T-cell (primary cell): ENCODE measurements around the gene DLG2. TPM values are rescaled to one million over a fixed set of nuclear protein-coding genes. Genes with fewer than 3 reads are reported as not detected.

Experiments used
- ATAC-seq, 4 experiments: fragments of 200-7000 bp in 3 of 4; fragments of 150-1000 bp in 1 of 4; cut with Tn5 transposase; replicated peaks in 1 of 4; 1 replicate in 3 of 4; 2 replicates in 1 of 4; pipeline ENCODE4 v1.10.0; 2021; ENCODE audit warnings: moderate library complexity in 3 of 4, mild to moderate bottlenecking in 2 of 4, moderate number of reproducible peaks in 1 of 4
- CTCF ChIA-PET, 2 donors: fragments of 300-600 bp; sonication (Branson Sonifier 250); formaldehyde crosslinking; loops; one replicate each; lab custom pipeline; 2022; ENCODE audit warnings: antibody characterized with exemption in 2 of 2; lab: Charles Lee
- POLR2A ChIA-PET, 2 donors: fragments of 300-600 bp; sonication (Branson Sonifier 250); formaldehyde crosslinking; loops; one replicate each; lab custom pipeline; 2022; ENCODE audit warnings: antibody characterized with exemption in 2 of 2; lab: Charles Lee
- DNase-seq, 35 experiments: peaks; one replicate each; pipeline versions ENCODE4 v3.0.0 to v3.0.0-alpha.2; 2013 to 2023
- H3K27ac ChIP-seq: one replicate; pipeline ENCODE4 v1.5.1; 2013; ENCODE audit warnings: low read length
- H3K27me3 ChIP-seq, 2 experiments: replicated peaks in 1 of 2; 1 replicate in 1 of 2; 2 replicates in 1 of 2; pipeline versions ENCODE4 v1.6.1 to v1.7.0; 2013; ENCODE audit warnings: low read length in 1 of 2, mixed read lengths in 1 of 2; ENCODE audit not compliant: control insufficient read depth in 2 of 2, insufficient read depth in 2 of 2; ENCODE audit errors: extremely low read depth in 1 of 2
- H3K36me3 ChIP-seq, 2 donors: 1 replicate in 1 of 2; 2 replicates in 1 of 2; pipeline versions ENCODE4 v1.6.1 to v1.7.0; 2013; ENCODE audit warnings: low read length in 1 of 2; ENCODE audit not compliant: control insufficient read depth in 2 of 2, insufficient read depth in 1 of 2; ENCODE audit errors: extremely low read depth in 1 of 2
- H3K4me1 ChIP-seq, 2 experiments: 1 replicate in 1 of 2; 2 replicates in 1 of 2; pipeline versions ENCODE4 v1.6.1 to v1.7.0; 2013; ENCODE audit warnings: low read length in 2 of 2, mixed read lengths in 1 of 2; ENCODE audit not compliant: insufficient read depth in 2 of 2, control insufficient read depth in 1 of 2; ENCODE audit errors: extremely low read depth in 1 of 2
- H3K4me3 ChIP-seq, 2 donors: 1 replicate in 1 of 2; 2 replicates in 1 of 2; pipeline versions ENCODE4 v1.5.1 to v1.7.0; 2013; ENCODE audit warnings: mild to moderate bottlenecking in 2 of 2, low read length in 1 of 2, moderate library complexity in 1 of 2; ENCODE audit not compliant: control insufficient read depth in 1 of 2; ENCODE audit errors: extremely low read depth in 1 of 2
- H3K9me3 ChIP-seq: 2 replicates; pipeline ENCODE4 v1.7.0; 2013
- H3K27ac Mint-ChIP-seq, 2 donors: one replicate each; pipeline ENCODE4 v1.8.0; 2020 to 2021; ENCODE audit warnings: mild to moderate bottlenecking in 2 of 2, mixed read lengths in 2 of 2
- H3K27me3 Mint-ChIP-seq, 2 donors: one replicate each; pipeline ENCODE4 v1.8.0; 2021 to 2022; ENCODE audit warnings: mixed read lengths in 2 of 2
- H3K36me3 Mint-ChIP-seq: one replicate; pipeline ENCODE4 v1.8.0; 2021; ENCODE audit warnings: mixed read lengths
- H3K4me1 Mint-ChIP-seq, 3 donors: one replicate each; pipeline ENCODE4 v1.8.0; 2020 to 2022; ENCODE audit warnings: mixed read lengths in 3 of 3, mild to moderate bottlenecking in 1 of 3
- H3K4me3 Mint-ChIP-seq, 3 donors: one replicate each; pipeline ENCODE4 v1.8.0; 2020 to 2022; ENCODE audit warnings: mild to moderate bottlenecking in 3 of 3, mixed read lengths in 3 of 3, moderate library complexity in 3 of 3
- H3K9me3 Mint-ChIP-seq, 3 donors: one replicate each; pipeline ENCODE4 v1.8.0; 2020 to 2022; ENCODE audit warnings: mixed read lengths in 3 of 3
- WGBS: methylation state at CpG from one replicate; pipeline ENCODE4 v1.1.5; 2013; ENCODE audit warnings: missing lambda C conversion rate; ENCODE audit not compliant: insufficient coverage; 5-methylcytosine and 5-hydroxymethylcytosine counted together
- total RNA-seq, 35 experiments: library from RNA in 6 of 35; stranded (reverse) in 6 of 35; fragments of 120-200 nt in 1 of 35; gene quantifications; one replicate each; pipeline versions ENCODE4 v1.2.1 to v1.2.4 and lab custom pipeline; 2013 to 2026

DLG2 gene
- total RNA-seq, 5 donors from 2014 or later (not counting 1 experiment from before 2014, with no cell fraction given), result 2.3 to 4.1 (median 2.9) TPM

DNA sequence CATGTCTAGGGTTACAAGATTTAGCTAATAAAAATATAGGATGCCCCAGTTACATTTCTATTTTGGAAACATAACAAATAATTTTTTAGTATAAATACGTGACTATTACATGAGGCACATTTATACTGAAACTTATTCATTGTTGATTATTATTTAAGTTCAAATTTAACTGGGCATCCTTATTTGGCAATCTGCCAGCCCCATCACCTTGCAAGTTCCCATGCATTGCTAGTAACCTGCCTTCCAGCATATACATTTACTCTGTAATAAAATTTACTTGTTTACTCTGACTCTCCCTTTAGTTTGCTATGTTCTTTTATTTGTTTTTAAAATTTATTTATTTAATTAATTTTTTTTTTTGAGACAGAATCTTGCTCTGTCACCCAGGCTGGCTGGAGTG, 1686.1 kb downstream of the DLG2 start:
- no peaks in the 10 kb centered on the region for H3K27me3 ChIP-seq

DNA sequence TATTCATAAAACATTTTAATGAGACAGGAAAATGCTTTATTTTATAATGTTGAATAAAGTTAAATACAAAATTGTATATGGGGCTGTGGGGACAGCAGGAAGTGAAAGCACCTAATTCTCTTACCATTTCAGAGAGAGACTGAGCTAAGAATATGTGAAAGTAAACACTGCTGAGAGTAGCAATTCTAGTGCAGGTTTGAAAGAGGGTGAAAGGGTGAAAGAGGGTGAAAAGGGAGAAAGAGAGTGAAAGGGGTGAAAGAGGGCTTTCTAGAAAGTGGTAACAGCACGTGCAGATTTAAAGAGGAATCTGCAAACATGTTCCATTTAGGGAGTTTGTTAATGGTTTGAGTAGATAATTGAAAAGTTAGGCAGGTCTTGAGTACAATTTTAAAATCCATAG, 1689.0 kb downstream of the DLG2 start:
- Mint-ChIP-seq H3K36me3 (no peaks in the 10 kb centered on the region), H3K27me3 (no peaks in the 10 kb centered on the region), H3K4me3 (no peak overlapping the region), H3K4me1 (no peaks in the 10 kb centered on the region), H3K9me3 (peaks cover 4 to 6% (median 4%) of the 10 kb centered on the region in 3 donors), H3K27ac (no peak overlapping the region)
- no peak overlapping the region for H3K27ac ChIP-seq
- H3K4me3 ChIP-seq, result no peak overlapping the region
- 17% methylated on average over 1 of the region's 1 CpG for WGBS
- no peak for DNase-seq
- ChIA-PET CTCF (no interaction called here), POLR2A (no interaction called here)
- H3K4me1 ChIP-seq, result no peaks in the 10 kb centered on the region
- no peaks in the 10 kb centered on the region for H3K36me3 ChIP-seq
- no peaks in the 10 kb centered on the region for H3K9me3 ChIP-seq
- no peak for ATAC-seq
- H3K27me3 ChIP-seq, result no peaks in the 10 kb centered on the region

More for the DNA sequence above, 1686.1 kb downstream of the DLG2 start:
- CTCF ChIA-PET, result no interaction called here
- DNase-seq (no peak), ATAC-seq (no peak)
- WGBS, result no CpG with 5 or more reads among the region's 1 CpG
- no peak overlapping the region for H3K27ac ChIP-seq
- Mint-ChIP-seq H3K27ac (no peak overlapping the region), H3K4me1 (no peaks in the 10 kb centered on the region), H3K9me3 (peaks cover 8 to 13% (median 9%) of the 10 kb centered on the region in 3 donors), H3K36me3 (no peaks in the 10 kb centered on the region), H3K4me3 (no peak overlapping the region), H3K27me3 (no peaks in the 10 kb centered on the region)
- no peaks in the 10 kb centered on the region for H3K9me3 ChIP-seq
- H3K36me3 ChIP-seq, result no peaks in the 10 kb centered on the region
- H3K4me1 ChIP-seq, result no peaks in the 10 kb centered on the region
- no peak overlapping the region for H3K4me3 ChIP-seq
- POLR2A ChIA-PET, result no interaction called here

DNA sequence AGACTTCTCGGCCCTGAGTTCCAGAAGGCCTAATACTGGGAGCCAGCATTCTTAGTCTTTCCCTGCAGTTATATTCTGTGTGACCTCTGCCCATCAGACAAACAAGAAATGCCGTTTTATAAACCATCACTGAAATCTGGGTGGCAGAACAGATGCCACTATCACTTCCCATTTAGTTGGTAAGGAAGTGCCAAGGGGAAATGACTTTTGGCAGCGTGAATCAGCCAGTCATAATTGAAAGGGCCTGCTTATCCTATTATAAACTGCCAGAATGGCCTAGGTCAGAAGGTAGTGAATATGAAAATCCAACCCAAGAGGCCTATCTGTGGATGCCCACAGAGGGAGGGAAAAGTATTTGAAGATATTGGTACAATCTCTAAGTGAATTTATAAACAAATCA, 1694.1 kb downstream of the DLG2 start:
- H3K4me1 ChIP-seq, result no peaks in the 10 kb centered on the region
- ATAC-seq, result no peak
- H3K4me3 Mint-ChIP-seq, result no peak overlapping the region
- peaks cover 0 to under 1% (median 0%) of the 10 kb centered on the region in 3 donors for H3K9me3 Mint-ChIP-seq
- no peak for DNase-seq
- H3K4me1 Mint-ChIP-seq, result no peaks in the 10 kb centered on the region
- POLR2A ChIA-PET, result no interaction called here
- no peaks in the 10 kb centered on the region for H3K27me3 ChIP-seq
- H3K4me3 ChIP-seq, result no peak overlapping the region
- no peaks in the 10 kb centered on the region for H3K27me3 Mint-ChIP-seq
- H3K9me3 ChIP-seq, result no peaks in the 10 kb centered on the region
- H3K36me3 ChIP-seq, result no peaks in the 10 kb centered on the region
- H3K27ac ChIP-seq, result no peak overlapping the region
- CTCF ChIA-PET, result no interaction called here
- H3K27ac Mint-ChIP-seq, result no peak overlapping the region
- 56% methylated on average over 1 of the region's 3 CpGs for WGBS
- no peaks in the 10 kb centered on the region for H3K36me3 Mint-ChIP-seq

DNA sequence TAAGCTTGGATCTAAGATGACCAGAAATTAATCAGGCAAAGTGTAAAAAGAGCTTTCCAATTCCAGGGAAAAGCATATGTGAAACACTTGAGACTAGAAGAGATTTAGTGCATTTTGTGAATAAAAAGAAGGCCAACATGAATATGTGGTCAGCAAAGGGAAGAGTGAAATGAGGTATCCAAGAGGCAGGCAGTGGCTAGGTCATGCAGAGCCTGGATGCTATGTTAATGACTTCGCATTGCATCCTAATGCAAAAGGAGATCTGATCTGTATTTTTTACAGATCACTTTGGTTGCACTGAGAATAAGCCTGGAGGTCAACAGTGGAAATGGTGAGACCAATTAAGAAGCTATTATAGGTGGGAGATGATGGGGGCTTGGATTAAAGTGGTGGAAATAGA, 1699.7 kb downstream of the DLG2 start:
- Mint-ChIP-seq H3K9me3 (peaks cover 0 to 7% (median 0%) of the 10 kb centered on the region in 3 donors), H3K4me1 (no peaks in the 10 kb centered on the region), H3K27ac (no peak overlapping the region), H3K4me3 (no peak overlapping the region), H3K27me3 (no peaks in the 10 kb centered on the region), H3K36me3 (no peaks in the 10 kb centered on the region)
- DNase-seq (no peak), ATAC-seq (no peak)
- Histone ChIP-seq H3K27me3 (no peaks in the 10 kb centered on the region), H3K4me1 (no peaks in the 10 kb centered on the region), H3K36me3 (no peaks in the 10 kb centered on the region), H3K4me3 (no peak overlapping the region), H3K27ac (no peak overlapping the region), H3K9me3 (no peaks in the 10 kb centered on the region)
- WGBS, result 93% methylated on average over 1 of the region's 1 CpG
- ChIA-PET CTCF (no interaction called here), POLR2A (no interaction called here)

DNA sequence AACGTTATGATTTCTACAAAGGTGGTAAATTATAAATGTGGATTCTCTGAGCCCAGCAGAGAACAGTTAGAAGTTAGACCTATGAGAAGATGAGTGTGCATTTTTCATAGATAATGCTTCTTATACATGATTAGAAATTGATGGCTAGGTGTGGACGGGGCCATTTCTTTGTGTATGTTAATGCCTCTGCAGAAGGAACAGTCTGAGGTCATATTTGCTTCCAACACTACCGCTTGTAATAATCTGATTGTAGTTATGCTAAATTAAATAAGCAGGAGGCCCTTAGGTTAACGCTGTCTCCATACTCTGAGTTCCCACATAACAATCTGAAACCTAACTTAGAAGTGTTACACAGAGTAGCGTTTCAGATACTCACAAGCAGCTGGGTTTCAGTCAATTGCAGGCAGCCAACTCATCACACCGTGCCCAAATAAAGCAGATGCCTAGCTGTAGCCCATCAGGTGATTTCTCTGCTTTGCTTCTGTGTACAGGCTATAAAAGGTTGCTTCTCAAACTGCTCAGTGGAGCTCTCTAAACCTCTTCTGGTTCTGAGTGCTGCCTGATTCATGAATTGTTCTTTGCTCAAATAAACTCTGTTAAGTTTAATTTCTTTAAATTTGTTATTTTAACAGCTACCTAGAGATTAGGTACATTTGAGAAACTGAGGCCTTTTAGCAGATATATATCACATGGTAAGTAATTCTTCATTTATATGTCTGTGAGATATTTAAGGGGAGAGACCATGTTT, 1702.2 kb downstream of the DLG2 start:
- no peak for DNase-seq
- H3K27me3 ChIP-seq, result no peaks in the 10 kb centered on the region
- WGBS, result 78% methylated on average over 4 of the region's 6 CpGs
- no peak for ATAC-seq
- Mint-ChIP-seq H3K4me3 (no peak overlapping the region), H3K36me3 (no peaks in the 10 kb centered on the region), H3K27me3 (no peaks in the 10 kb centered on the region), H3K27ac (no peak overlapping the region), H3K9me3 (peaks cover 0 to 7% (median 0%) of the 10 kb centered on the region in 3 donors), H3K4me1 (no peaks in the 10 kb centered on the region)
- no peaks in the 10 kb centered on the region for H3K36me3 ChIP-seq
- CTCF ChIA-PET, result no interaction called here
- no peak overlapping the region for H3K27ac ChIP-seq
- H3K9me3 ChIP-seq, result no peaks in the 10 kb centered on the region
- POLR2A ChIA-PET, result no interaction called here
- H3K4me3 ChIP-seq, result no peak overlapping the region
- no peaks in the 10 kb centered on the region for H3K4me1 ChIP-seq

DNA sequence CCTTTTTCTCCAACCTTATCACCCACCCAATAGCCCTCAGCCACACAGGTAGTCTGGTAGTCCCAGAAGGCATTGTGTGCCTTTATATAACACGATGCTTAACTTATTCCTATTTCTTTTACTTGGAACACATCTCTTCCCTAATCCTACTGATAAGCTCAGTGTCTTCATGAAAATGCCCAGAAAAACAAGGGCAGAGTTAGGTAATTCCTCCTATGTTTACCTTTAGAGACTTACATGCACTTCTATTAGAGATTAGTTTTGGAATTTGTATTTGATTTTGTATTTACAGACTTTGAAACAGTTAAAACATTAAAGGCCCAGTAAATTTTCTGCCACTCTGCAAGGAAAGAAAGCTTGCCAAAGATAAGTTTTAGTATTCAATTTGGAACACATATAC, 1703.2 kb downstream of the DLG2 start:
- no peaks in the 10 kb centered on the region for H3K4me1 Mint-ChIP-seq
- H3K36me3 Mint-ChIP-seq, result no peaks in the 10 kb centered on the region
- Histone ChIP-seq H3K36me3 (no peaks in the 10 kb centered on the region), H3K9me3 (no peaks in the 10 kb centered on the region), H3K27me3 (no peaks in the 10 kb centered on the region), H3K4me1 (no peaks in the 10 kb centered on the region), H3K27ac (no peak overlapping the region), H3K4me3 (no peak overlapping the region)
- no peak overlapping the region for H3K27ac Mint-ChIP-seq
- H3K9me3 Mint-ChIP-seq, result peaks cover 0 to 7% (median 0%) of the 10 kb centered on the region in 3 donors
- CTCF ChIA-PET, result no interaction called here
- POLR2A ChIA-PET, result no interaction called here
- WGBS, result no CpG with 5 or more reads among the region's 1 CpG
- no peak overlapping the region for H3K4me3 Mint-ChIP-seq
- H3K27me3 Mint-ChIP-seq, result no peaks in the 10 kb centered on the region
- DNase-seq, result no peak
- no peak for ATAC-seq
